ENCODE results near the gene RASL11B.

GRCh38 chr4:52880994-52881393 is 18.9 kb downstream of the RASL11B start:
- no peak for TF ChIP-seq POLR2A (IDR thresholded peaks at IDR 0.05; ENCODE audit: low read length)
- TF ChIP-seq GATA1 (IDR thresholded peaks at IDR 0.05; ENCODE audit: low read depth, low read length), result no peak
